ENCODE measurements around the gene MEGF9. TPM values are rescaled to one million over a fixed set of nuclear protein-coding genes. Genes with fewer than 3 reads are reported as not detected.

MEGF9 gene
- total and polyA plus RNA-seq, 2 of the 13 experiments (the other 11 are each of a cell fraction or from before 2014, with no cell fraction given), result 3.1 to 3.3 TPM

- no peak for TF ChIP-seq KDM4B (CRISPR knock-in tag; IDR thresholded peaks at IDR 0.05)
Measured at GRCh38 chr9:120756531-120756930, 42.3 kb upstream of the MEGF9 start (continued).

- Histone ChIP-seq H3K4me3 (replicated peaks in 1 of 3; ENCODE audit: insufficient read depth in 1 of 3, low read depth in 2 of 3, low read length in 3 of 3) (no peak overlapping the region), H4K20me1 (ENCODE audit: insufficient read depth, low read length) (0 out of 2 replicates have a peak, but pooled peaks cover 2% of the 10 kb centered on the region), H3K27me3 (ENCODE audit: control insufficient read depth in 1 of 2, insufficient read depth in 2 of 2, low read length in 2 of 2) (no peaks in the 10 kb centered on the region), H3K27ac (ENCODE audit: extremely low read length, insufficient read depth, low read length) (no peak overlapping the region), H3K9ac (ENCODE audit: insufficient read depth, low read depth, low read length) (no peak overlapping the region), H3K36me3 (replicated peaks in 1 of 2; ENCODE audit: control insufficient read depth in 1 of 2, insufficient read depth in 2 of 2, low read length in 2 of 2) (peaks cover 2% of the 10 kb centered on the region in 2 experiments; a peak in 2 of 5 replicates), H3K9me3 (ENCODE audit: low read length) (no peaks in the 10 kb centered on the region), H2AFZ (ENCODE audit: low read length) (no peak overlapping the region), H3K4me2 (ENCODE audit: low read depth, low read length) (no peak overlapping the region), H3K4me1 (ENCODE audit: insufficient read depth, low read length) (no peaks in the 10 kb centered on the region), H3K79me2 (ENCODE audit: insufficient read depth, low read length) (no peaks in the 10 kb centered on the region)
- ATAC-seq (peak; percentile 79), FAIRE-seq (peak; percentile 64), DNase-seq (ENCODE audit: low spot score) (peak; percentile 39)
- in situ Hi-C loops (cut with HindIII; ENCODE audit: extremely low pct_ligation_motif_present, low pct_unique_long_range_greater_than_20kb) (loop anchor here (5.0 kb wide), 1 partner anchor 181 kb away; no protein-coding TSS in a partner anchor), intact Hi-C loops (cut with micrococcal nuclease; ENCODE audit: unreplicated experiment) (loop anchor here (1.0 to 10.0 kb wide), 3 partner anchors 121 to 309 kb away; partner anchors contain the start of gene PHF19)
- no TSS peak for BruUV-seq (replicated peaks)
- CTCF ChIA-PET (ENCODE audit: low intra/inter-chr PET ratio, low total read pairs), result interaction anchor here (1.0 to 2.5 kb wide), 3 partner anchors 13 to 180 kb away, joined by 3 to 40 read pairs (median 4); no protein-coding TSS in a partner anchor
- POLR2A ChIA-PET, result interaction anchor here (0.6 to 1.7 kb wide), 4 partner anchors 20 to 180 kb away, joined by 3 to 9 read pairs (median 4); partner anchors contain the start of gene FBXW2
- WGBS (ENCODE audit: low lambda C conversion rate), result 15% methylated on average over 3 of the region's 6 CpGs
- TF ChIP-seq ZNF562 (CRISPR knock-in tag; IDR thresholded peaks at IDR 0.05; ENCODE audit: borderline replicate concordance) (no peak), ZNF446 (CRISPR knock-in tag; IDR thresholded peaks at IDR 0.05) (no peak), TFAP4 (IDR thresholded peaks at IDR 0.05; ENCODE audit: borderline replicate concordance, low read depth) (no peak), KAT2B (IDR thresholded peaks at IDR 0.05; ENCODE audit: borderline replicate concordance, low read depth, low read length) (no peak), CREM (IDR thresholded peaks at IDR 0.05) (no peak), CREM (CRISPR knock-in tag; IDR thresholded peaks at IDR 0.05) (no peak), MIXL1 (CRISPR knock-in tag; IDR thresholded peaks at IDR 0.05) (peak; percentile 24; the same call in 1 of the 2 replicates), TFDP1 (CRISPR knock-in tag; IDR thresholded peaks at IDR 0.05; ENCODE audit: borderline replicate concordance) (no peak), NKX3-1 (CRISPR knock-in tag; IDR thresholded peaks at IDR 0.05) (no peak), RAD21 (CRISPR knock-in tag; IDR thresholded peaks at IDR 0.05) (peak; percentile 90), HBP1 (CRISPR knock-in tag; IDR thresholded peaks at IDR 0.05; ENCODE audit: low read depth) (no peak), NFATC3 (CRISPR knock-in tag; IDR thresholded peaks at IDR 0.05) (0 out of 2 replicates have a peak, but pooled peaks have one; percentile 40), ZNF614 (CRISPR knock-in tag; IDR thresholded peaks at IDR 0.05; ENCODE audit: borderline replicate concordance) (no peak), STAG1 (CRISPR knock-in tag; IDR thresholded peaks at IDR 0.05) (peak; percentile 94), HOXA7 (CRISPR knock-in tag; IDR thresholded peaks at IDR 0.05) (no peak), SNAPC5 (CRISPR knock-in tag; IDR thresholded peaks at IDR 0.05; ENCODE audit: borderline replicate concordance) (no peak), NCOA2 (CRISPR knock-in tag; IDR thresholded peaks at IDR 0.05) (no peak), ZFP1 (CRISPR knock-in tag; IDR thresholded peaks at IDR 0.05) (no peak), ZBTB20 (CRISPR knock-in tag; IDR thresholded peaks at IDR 0.05; ENCODE audit: borderline replicate concordance, low read depth) (peak; percentile 57; the same call in 1 of the 2 replicates), HOXD1 (CRISPR knock-in tag; IDR thresholded peaks at IDR 0.05) (no peak), CCDC6 (CRISPR knock-in tag; IDR thresholded peaks at IDR 0.05) (0 out of 2 replicates have a peak, but pooled peaks have one; percentile 41)
Measured at GRCh38 chr9:120755810-120756434, 41.7 kb upstream of the MEGF9 start.
